ENCODE data around the gene TGFB1. TPM values are rescaled to one million over a fixed set of nuclear protein-coding genes. Genes with fewer than 3 reads are reported as not detected.

TGFB1 gene
- total RNA-seq, 1 experiment from 2014 or later, result 102 TPM

DNA sequence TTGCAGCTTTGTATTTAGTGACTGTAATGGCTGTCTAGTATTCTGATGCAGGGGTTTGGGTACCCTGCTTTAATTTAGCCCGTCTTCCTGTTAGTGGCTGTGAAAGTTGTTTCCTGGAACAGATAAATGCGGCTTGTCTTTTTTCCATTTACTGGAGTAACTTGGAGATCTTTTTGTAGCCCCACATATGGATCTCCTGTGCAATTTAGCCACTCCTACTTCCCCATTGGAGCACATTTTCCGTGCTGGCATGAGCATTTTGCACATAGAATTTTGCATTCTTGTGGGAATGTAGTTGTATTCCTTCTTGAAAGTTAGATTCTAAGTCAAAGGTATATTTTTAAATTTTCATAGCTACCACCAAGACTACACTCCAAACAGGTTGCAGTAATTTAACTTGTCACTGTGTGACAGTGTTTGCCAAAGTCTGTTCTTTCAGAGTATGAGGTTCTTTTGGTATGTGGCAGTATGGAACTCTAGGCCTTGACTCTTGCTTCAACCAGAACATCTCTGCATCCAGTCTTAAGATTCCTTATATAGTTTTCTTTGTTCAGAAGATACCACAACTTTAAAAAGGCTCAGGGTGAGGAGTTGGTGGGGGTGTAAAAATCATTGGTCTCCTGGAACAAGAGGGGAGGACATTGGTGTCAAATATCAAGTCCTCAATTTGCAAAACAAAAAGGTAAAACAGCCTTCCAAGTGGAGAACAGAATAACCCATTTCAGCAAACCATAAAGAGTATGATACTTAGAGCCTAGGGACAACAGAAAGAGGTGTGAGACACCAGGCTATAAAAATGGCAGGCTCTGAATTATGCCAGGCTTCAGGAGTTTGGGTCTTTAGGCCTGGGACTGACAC is 64.8 kb downstream of the TGFB1 start:
- Histone ChIP-seq H3K9me3 (ENCODE audit: low read depth, low read length, poor library complexity, severe bottlenecking) (no peaks in the 10 kb centered on the region), H3K27ac (ENCODE audit: low read depth, low read length, poor library complexity, severe bottlenecking) (no peak overlapping the region), H3K36me3 (ENCODE audit: insufficient read depth, low read length, poor library complexity, severe bottlenecking) (peaks cover 94% of the 10 kb centered on the region), H3K4me1 (ENCODE audit: insufficient read depth, low read length, poor library complexity, severe bottlenecking) (no peaks in the 10 kb centered on the region), H3K4me3 (ENCODE audit: low read depth, low read length, poor library complexity, severe bottlenecking) (no peak overlapping the region), H3K27me3 (replicated peaks; ENCODE audit: insufficient read depth, low read depth, low read length, poor library complexity) (no peaks in the 10 kb centered on the region)
- TF ChIP-seq EZH2 (IDR thresholded peaks at IDR 0.05; ENCODE audit: borderline replicate concordance, low read depth, low read length, poor library complexity, severe bottlenecking) (no peak), CTCF (conservative IDR thresholded peaks at IDR 0.05; ENCODE audit: low read depth, low read length) (no peak)
- intact Hi-C loops (cut with micrococcal nuclease; ENCODE audit: unreplicated experiment), result no loop called here
- no peak for DNase-seq (ENCODE audit: low spot score)
- BruUV-seq (replicated peaks), result no TSS peak
- CTCF ChIA-PET, result no interaction called here
- POLR2A ChIA-PET (ENCODE audit: low non-redundant PET), result no interaction called here

Other genes with a start within 250 kb of the TGFB1 start
- not detected in 2 replicates for gene CYP2F1, start 239.5 kb downstream of the TGFB1 start, total RNA-seq (2021)
- 0.19 and 0.24 TPM in 2 replicates for gene CYP2S1, start 160.7 kb downstream of the TGFB1 start, total RNA-seq (2021)
- 0.92 and 1.0 TPM in 2 replicates for gene AXL, start 134.7 kb downstream of the TGFB1 start, total RNA-seq (2021)
- gene HNRNPUL1, start 89.5 kb downstream of the TGFB1 start, total RNA-seq (2021), result 342 and 344 TPM in 2 replicates
- gene CCDC97, start 43.8 kb downstream of the TGFB1 start, total RNA-seq (2021), result 40.8 and 41.8 TPM in 2 replicates
- 9.9 and 10.7 TPM in 2 replicates for gene B9D2, start 10.2 kb upstream of the TGFB1 start, total RNA-seq (2021)
- 4.9 and 8.7 TPM in 2 replicates for gene TMEM91, start 22.6 kb upstream of the TGFB1 start, total RNA-seq (2021)
- gene EXOSC5, start 43.4 kb upstream of the TGFB1 start, total RNA-seq (2021), result 35.0 and 43.1 TPM in 2 replicates
- gene BCKDHA, start 43.9 kb upstream of the TGFB1 start, total RNA-seq (2021), result 14.7 and 15.9 TPM in 2 replicates
- 0.41 and 0.81 TPM in 2 replicates for gene B3GNT8, start 73.5 kb upstream of the TGFB1 start, total RNA-seq (2021)
- 86.5 and 96.6 TPM in 2 replicates for gene DMAC2, start 86.0 kb upstream of the TGFB1 start, total RNA-seq (2021)
- not detected in 2 replicates for gene ERICH4, start 89.2 kb upstream of the TGFB1 start, total RNA-seq (2021)
- gene CEACAM21, start 222.2 kb upstream of the TGFB1 start, total RNA-seq (2021), result 4.3 and 6.1 TPM in 2 replicates